H1 (cell line): Measurements from ENCODE around the gene METRNL. TPM values are rescaled to one million over a fixed set of nuclear protein-coding genes. Genes with fewer than 3 reads are reported as not detected.

Source experiments
- NANOG ChIP-seq: IDR thresholded peaks from 2 replicates; pipeline ENCODE4 v1.6.1; 2011; ENCODE audit warnings: low read length, low read depth, mild to moderate bottlenecking, inconsistent platforms; ENCODE audit not compliant: insufficient read depth, poor library complexity, severe bottlenecking
- SIN3A ChIP-seq, 2 experiments: IDR thresholded peaks in 1 of 2; conservative IDR thresholded peaks in 1 of 2; 2 replicates each; pipeline ENCODE4 v1.6.1; 2011 to 2012; ENCODE audit warnings: low read length in 2 of 2, improper control_type of control experiment in 1 of 2, low read depth in 1 of 2, mild to moderate bottlenecking in 1 of 2
- SIRT6 ChIP-seq: IDR thresholded peaks from one replicate; pipeline ENCODE4 v1.7.1; 2012; ENCODE audit warnings: low read length, inconsistent platforms
- SP4 ChIP-seq: IDR thresholded peaks from 2 replicates; pipeline ENCODE4 v1.6.1; 2012; ENCODE audit warnings: low read length, inconsistent platforms
- polyA plus RNA-seq, 7 experiments: library from polyadenylated mRNA; depleted of rRNA in 3 of 7; stranded (reverse) in 5 of 7; unstranded in 2 of 7; fragments of >200 nt in 5 of 7; fragments of 200-250 nt in 2 of 7; gene quantifications; 1 replicate in 5 of 7; 2 replicates in 1 of 7; 4 replicates in 1 of 7; pipeline versions ENCODE4 v1.2.1 to v1.2.3, GENCODE V29; 2011 to 2013; ENCODE audit warnings: missing spikeins in 2 of 7, mixed read lengths in 2 of 7
- total RNA-seq: library from RNA; stranded (reverse); fragmentation: NEBNext Ultra II Directional; extraction: Animal tissue kit (Norgen Biotek cat#: 25700); gene quantifications from 2 replicates; pipeline ENCODE4 v1.2.1, GENCODE V29; 2021
- TF ChIP-seq, protein P1 (sequence below): fragments of 300-600 bp; sonication (generic); IDR thresholded peaks from 2 replicates; pipeline ENCODE4 v1.7.1; 2012; ENCODE audit warnings: low read length, moderate library complexity, mild to moderate bottlenecking, inconsistent platforms; ENCODE audit not compliant: insufficient replicate concordance
- TF ChIP-seq, protein P2 (sequence below): IDR thresholded peaks from 2 replicates; pipeline ENCODE4 v1.6.1; 2012; ENCODE audit warnings: low read length, inconsistent platforms

The METRNL gene
- total and polyA plus RNA-seq, 2 of the 8 experiments (the other 6 are each of a cell fraction or from before 2014, with no cell fraction given), result 13.9 to 14.2 TPM

- TF ChIP-seq, protein P1, sequence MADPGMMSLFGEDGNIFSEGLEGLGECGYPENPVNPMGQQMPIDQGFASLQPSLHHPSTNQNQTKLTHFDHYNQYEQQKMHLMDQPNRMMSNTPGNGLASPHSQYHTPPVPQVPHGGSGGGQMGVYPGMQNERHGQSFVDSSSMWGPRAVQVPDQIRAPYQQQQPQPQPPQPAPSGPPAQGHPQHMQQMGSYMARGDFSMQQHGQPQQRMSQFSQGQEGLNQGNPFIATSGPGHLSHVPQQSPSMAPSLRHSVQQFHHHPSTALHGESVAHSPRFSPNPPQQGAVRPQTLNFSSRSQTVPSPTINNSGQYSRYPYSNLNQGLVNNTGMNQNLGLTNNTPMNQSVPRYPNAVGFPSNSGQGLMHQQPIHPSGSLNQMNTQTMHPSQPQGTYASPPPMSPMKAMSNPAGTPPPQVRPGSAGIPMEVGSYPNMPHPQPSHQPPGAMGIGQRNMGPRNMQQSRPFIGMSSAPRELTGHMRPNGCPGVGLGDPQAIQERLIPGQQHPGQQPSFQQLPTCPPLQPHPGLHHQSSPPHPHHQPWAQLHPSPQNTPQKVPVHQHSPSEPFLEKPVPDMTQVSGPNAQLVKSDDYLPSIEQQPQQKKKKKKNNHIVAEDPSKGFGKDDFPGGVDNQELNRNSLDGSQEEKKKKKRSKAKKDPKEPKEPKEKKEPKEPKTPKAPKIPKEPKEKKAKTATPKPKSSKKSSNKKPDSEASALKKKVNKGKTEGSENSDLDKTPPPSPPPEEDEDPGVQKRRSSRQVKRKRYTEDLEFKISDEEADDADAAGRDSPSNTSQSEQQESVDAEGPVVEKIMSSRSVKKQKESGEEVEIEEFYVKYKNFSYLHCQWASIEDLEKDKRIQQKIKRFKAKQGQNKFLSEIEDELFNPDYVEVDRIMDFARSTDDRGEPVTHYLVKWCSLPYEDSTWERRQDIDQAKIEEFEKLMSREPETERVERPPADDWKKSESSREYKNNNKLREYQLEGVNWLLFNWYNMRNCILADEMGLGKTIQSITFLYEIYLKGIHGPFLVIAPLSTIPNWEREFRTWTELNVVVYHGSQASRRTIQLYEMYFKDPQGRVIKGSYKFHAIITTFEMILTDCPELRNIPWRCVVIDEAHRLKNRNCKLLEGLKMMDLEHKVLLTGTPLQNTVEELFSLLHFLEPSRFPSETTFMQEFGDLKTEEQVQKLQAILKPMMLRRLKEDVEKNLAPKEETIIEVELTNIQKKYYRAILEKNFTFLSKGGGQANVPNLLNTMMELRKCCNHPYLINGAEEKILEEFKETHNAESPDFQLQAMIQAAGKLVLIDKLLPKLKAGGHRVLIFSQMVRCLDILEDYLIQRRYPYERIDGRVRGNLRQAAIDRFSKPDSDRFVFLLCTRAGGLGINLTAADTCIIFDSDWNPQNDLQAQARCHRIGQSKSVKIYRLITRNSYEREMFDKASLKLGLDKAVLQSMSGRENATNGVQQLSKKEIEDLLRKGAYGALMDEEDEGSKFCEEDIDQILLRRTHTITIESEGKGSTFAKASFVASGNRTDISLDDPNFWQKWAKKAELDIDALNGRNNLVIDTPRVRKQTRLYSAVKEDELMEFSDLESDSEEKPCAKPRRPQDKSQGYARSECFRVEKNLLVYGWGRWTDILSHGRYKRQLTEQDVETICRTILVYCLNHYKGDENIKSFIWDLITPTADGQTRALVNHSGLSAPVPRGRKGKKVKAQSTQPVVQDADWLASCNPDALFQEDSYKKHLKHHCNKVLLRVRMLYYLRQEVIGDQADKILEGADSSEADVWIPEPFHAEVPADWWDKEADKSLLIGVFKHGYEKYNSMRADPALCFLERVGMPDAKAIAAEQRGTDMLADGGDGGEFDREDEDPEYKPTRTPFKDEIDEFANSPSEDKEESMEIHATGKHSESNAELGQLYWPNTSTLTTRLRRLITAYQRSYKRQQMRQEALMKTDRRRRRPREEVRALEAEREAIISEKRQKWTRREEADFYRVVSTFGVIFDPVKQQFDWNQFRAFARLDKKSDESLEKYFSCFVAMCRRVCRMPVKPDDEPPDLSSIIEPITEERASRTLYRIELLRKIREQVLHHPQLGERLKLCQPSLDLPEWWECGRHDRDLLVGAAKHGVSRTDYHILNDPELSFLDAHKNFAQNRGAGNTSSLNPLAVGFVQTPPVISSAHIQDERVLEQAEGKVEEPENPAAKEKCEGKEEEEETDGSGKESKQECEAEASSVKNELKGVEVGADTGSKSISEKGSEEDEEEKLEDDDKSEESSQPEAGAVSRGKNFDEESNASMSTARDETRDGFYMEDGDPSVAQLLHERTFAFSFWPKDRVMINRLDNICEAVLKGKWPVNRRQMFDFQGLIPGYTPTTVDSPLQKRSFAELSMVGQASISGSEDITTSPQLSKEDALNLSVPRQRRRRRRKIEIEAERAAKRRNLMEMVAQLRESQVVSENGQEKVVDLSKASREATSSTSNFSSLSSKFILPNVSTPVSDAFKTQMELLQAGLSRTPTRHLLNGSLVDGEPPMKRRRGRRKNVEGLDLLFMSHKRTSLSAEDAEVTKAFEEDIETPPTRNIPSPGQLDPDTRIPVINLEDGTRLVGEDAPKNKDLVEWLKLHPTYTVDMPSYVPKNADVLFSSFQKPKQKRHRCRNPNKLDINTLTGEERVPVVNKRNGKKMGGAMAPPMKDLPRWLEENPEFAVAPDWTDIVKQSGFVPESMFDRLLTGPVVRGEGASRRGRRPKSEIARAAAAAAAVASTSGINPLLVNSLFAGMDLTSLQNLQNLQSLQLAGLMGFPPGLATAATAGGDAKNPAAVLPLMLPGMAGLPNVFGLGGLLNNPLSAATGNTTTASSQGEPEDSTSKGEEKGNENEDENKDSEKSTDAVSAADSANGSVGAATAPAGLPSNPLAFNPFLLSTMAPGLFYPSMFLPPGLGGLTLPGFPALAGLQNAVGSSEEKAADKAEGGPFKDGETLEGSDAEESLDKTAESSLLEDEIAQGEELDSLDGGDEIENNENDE, result no peak
- TF ChIP-seq NANOG, result no peak
- TF ChIP-seq, protein P2, sequence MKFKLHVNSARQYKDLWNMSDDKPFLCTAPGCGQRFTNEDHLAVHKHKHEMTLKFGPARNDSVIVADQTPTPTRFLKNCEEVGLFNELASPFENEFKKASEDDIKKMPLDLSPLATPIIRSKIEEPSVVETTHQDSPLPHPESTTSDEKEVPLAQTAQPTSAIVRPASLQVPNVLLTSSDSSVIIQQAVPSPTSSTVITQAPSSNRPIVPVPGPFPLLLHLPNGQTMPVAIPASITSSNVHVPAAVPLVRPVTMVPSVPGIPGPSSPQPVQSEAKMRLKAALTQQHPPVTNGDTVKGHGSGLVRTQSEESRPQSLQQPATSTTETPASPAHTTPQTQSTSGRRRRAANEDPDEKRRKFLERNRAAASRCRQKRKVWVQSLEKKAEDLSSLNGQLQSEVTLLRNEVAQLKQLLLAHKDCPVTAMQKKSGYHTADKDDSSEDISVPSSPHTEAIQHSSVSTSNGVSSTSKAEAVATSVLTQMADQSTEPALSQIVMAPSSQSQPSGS, result no peak
- TF ChIP-seq SIN3A (conservative IDR thresholded peaks at IDR 0.05 in 1 of 2, IDR thresholded peaks at IDR 0.05 in 1 of 2; ENCODE audit: low read depth in 1 of 2, low read length in 2 of 2), result no peak
- TF ChIP-seq SP4, result no peak
- no peak for TF ChIP-seq SIRT6
Measured at GRCh38 chr17:83082909-83083367, 3.5 kb downstream of the METRNL start (continued).
